Lower leg skin (tissue), 3 donors: ENCODE results near the gene CPNE6.

Experiments used
- CTCF ChIP-seq, 3 donors: fragments of 450-650 bp; IDR thresholded peaks; one replicate each; pipeline ENCODE4 v1.5.1; 2016; ENCODE audit warnings: antibody characterized with exemption in 3 of 3, mild to moderate bottlenecking in 3 of 3, moderate library complexity in 2 of 3
- POLR2A ChIP-seq, 2 donors: fragments of 450-650 bp; IDR thresholded peaks; one replicate each; pipeline ENCODE4 v1.6.1; 2016 to 2017; ENCODE audit warnings: antibody characterized with exemption in 2 of 2, mild to moderate bottlenecking in 1 of 2, moderate library complexity in 1 of 2

- no peak for TF ChIP-seq CTCF (IDR thresholded peaks at IDR 0.05)
- TF ChIP-seq POLR2A (IDR thresholded peaks at IDR 0.05) = no peak
Observed at GRCh38 chr14:24102357-24103048, 31.1 kb downstream of the CPNE6 start.
